Fibroblast of skin of abdomen (primary cell): Measurements from ENCODE around the gene LRRFIP2. TPM values are rescaled to one million over a fixed set of nuclear protein-coding genes. Genes with fewer than 3 reads are reported as not detected.
"Not testable (repeated sequence)": the region's sequence is repeated elsewhere in the genome, so short reads cannot be mapped to it uniquely, and the experiment has no call there.

ENCODE experiments used
- DNase-seq: peaks from one replicate; pipeline ENCODE4 v3.0.0-alpha.2; 2013
- polyA plus RNA-seq, 2 experiments: library from polyadenylated mRNA; unstranded; fragments of 120-200 nt; gene quantifications; one replicate each; pipeline ENCODE4 v1.2.1, GENCODE V29; 2013; ENCODE audit not compliant: insufficient read length in 2 of 2

LRRFIP2 gene
- 61.4 TPM for polyA plus RNA-seq (2013, experiment 1 of 2; ENCODE audit: insufficient read length)
- polyA plus RNA-seq (2013, experiment 2 of 2; ENCODE audit: insufficient read length), result 62.7 TPM

DNA sequence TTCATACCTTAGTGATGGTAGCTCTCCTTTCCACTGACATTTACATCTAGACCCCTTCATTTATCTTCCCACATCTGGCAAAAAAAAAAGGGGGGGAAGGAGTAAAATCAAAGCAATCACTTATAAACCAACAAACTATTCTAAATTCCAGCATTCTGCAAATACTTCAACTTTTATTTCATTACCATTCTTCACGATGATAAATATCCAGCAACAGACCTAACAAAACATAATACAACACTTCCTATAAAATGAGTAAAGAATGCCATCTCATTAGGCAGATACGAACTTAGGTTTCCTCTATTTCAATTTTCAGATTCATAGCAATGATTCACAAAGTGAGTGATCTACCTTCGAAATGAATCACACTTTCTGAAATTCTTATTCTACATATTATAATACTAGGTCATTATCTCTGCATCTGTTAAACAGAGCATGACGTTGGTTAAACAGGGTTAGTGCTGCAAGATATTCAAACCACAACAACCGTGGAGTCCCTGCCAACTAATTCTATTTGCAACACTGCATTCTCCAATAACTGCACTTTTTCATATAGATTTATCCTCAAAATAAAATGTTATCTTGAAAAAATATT is at the start of gene LRRFIP2:
Gene LRRFIP2 (minus strand): TSS at position 51 of the 595 bp plus-strand sequence. CDS start 25,599 bp downstream, outside the sequence.
- DNase-seq, result peak; percentile 78

GRCh38 chr3:37223576-37223975 is 49.2 kb upstream of the LRRFIP2 start:
- DNase-seq, result no peak

GRCh38 chr3:37223141-37223558 is 48.8 kb upstream of the LRRFIP2 start:
- no peak for DNase-seq

DNA sequence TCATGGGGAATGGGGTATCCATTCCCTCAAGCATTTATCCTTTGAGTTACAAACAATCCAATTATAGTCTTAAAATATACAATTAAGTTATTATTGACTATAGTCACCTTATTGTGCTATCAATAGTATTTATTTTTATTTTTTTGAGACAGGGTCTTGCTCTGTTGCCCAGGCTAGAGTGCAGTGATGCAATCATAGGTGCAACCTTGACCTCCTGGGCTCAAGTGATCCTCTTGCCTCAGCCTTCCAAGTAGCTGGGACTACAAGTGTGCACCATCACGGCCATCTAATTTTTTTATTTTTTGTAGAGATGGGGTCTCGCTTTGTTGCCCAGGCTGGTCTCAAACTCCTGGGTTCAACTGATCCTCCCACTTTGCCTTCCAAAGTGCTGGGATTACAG is 48.2 kb upstream of the LRRFIP2 start:
- DNase-seq, result not testable (repeated sequence)

- DNase-seq, result peak; percentile 80
These were observed 47.0 kb upstream of the LRRFIP2 start for GRCh38 chr3:37221407-37221806.

GRCh38 chr3:37219266-37219665 is 44.9 kb upstream of the LRRFIP2 start:
- DNase-seq, result no peak

- no peak for DNase-seq
These were observed 43.8 kb upstream of the LRRFIP2 start for GRCh38 chr3:37218206-37218605.

GRCh38 chr3:37217098-37217849 is 42.9 kb upstream of the LRRFIP2 start:
- no peak for DNase-seq

DNA sequence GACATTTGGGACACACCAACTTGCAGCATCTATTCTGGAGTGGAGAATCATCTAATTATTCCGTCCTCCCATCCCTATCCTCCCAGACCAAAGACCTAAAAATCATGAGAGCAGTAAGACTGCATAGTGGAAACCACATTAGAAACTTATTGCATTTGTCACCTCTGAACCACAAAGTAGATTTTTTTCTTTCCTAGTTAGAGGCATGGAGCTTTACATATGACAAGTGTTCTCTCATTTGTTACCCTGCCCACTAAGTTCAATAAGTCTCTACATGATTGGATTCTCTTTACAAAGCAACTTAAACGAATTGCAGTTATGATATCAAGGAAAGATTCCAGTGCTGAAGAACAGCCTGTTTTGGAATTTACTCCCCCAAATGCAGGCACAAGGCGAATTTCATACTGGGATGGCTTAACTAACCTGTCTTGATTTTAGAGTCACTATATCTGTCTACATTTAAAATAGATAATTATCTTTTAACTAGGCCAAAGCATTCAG is 42.3 kb upstream of the LRRFIP2 start:
- DNase-seq, result no peak

DNA sequence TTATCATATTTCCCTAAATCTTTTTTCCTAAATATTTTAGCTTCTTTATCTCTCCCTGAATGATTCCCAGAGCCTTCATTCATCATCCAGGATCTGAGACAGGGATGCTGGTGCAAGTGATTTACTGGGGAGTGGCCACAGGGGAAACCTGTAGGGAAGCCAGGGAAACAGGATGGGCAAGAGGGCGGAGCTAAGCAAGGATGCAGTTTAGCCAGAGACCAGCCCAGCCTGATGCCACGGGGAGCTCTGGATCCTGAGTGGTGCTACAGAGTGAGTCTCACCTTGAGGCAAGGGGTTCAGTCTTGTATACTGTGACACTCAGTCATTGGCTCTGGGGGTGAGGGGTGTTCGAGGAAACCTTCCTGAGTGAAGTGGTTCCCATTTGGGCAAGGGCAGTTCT is 39.7 kb upstream of the LRRFIP2 start:
- DNase-seq, result no peak

DNA sequence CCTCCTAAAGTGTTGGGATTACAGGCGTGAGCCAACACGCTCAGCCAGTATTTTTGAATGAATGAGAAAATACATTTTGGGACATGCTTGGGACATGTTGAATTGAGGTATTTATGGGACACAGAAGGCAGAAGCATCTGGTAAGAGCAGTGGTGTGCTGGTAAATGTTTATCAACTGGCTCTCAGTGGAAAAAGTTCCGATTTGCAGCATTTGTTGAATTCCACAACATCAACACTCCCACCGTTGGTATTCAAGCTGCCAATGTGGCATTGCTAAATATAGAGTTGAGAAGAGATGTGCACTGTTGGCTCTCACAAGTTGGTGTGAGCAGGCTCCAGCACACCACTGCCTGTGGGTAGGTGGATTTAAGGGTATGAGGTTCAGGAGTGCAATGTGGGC is 35.8 kb upstream of the LRRFIP2 start:
- peak; percentile 28 for DNase-seq

DNA sequence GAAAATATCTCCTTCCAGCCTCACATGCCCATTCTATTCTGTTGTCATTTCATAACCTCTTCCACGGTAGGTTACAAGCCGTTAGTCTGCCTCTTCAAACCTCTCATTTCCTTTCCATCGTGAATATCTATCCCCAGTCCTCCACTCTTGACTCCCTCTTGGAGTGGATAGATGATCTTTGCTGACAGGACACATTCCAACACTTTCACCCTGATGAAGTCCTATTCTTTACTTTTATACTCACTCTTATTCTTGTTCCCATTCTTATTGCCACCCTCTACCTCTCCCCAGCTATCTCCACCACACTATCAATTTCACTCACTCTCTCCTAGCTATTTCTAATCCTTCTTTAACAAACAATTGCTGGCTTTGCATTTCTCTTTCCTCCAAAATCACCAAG is 34.2 kb upstream of the LRRFIP2 start:
- DNase-seq, result not testable (repeated sequence)

GRCh38 chr3:37208008-37208407 is 33.6 kb upstream of the LRRFIP2 start:
- DNase-seq, result not testable (repeated sequence)

DNA sequence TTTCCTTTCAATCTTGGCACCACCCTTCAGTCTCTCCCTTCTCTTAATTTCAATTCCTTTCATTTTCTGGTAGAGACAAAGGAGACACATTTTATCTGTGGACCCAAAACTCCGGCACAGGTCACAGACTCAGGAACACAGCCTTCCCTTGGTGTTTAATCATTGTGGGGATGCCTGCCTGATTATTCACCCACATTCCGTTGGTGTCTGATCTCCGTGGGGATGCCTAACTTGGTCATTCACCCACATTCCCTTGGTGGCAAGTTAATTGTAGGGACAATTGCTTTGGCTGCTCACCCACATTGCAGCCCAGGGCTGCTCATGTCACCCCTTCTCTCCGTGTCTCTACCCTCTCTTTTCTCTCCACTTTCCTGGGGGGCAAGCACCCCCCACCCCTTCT is 31.7 kb upstream of the LRRFIP2 start:
- peak; percentile 79 for DNase-seq

GRCh38 chr3:37204314-37204713 is 29.9 kb upstream of the LRRFIP2 start:
- DNase-seq, result no peak

GRCh38 chr3:37202035-37202434 is 27.7 kb upstream of the LRRFIP2 start:
- no peak for DNase-seq

GRCh38 chr3:37200141-37200540 is 25.8 kb upstream of the LRRFIP2 start:
- DNase-seq, result no peak

DNA sequence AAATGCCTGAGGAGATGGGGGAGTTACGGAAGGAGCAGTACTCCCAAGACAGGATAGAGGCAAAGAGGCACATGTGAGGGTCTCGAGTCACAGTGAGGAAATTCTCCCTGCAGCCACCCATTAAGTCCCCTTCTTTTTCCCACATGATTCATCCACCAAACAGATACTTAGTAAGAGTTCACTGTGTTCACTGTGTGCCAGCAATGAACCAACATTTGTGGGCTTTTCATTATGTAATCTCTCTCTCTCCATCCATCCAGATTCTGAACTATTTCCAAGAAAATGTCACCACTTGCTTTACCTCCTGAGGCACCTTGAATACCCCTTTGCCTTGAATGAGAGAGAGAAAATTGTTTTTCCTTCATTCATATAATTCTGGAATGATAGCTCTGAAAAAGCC is 24.6 kb upstream of the LRRFIP2 start:
- DNase-seq, result peak; percentile 68

DNA sequence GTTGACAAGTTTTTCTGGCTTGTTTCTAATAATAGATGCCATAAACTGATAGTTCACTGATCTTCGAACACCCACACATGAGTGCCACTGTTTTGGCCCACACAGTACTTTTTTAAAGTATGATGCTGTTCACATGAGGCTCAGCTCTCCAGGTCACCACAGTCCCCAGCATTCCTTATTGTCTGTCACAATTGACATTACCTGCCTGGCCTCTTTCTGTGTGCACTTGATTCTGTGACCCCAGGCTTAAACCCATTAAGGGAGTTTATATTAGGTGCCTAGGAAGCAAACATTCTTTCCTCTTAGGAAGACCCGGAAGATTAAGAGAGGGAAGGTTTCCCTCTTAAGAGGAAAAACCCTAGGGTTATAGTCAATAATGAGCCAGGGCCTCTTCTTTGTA is 24.2 kb upstream of the LRRFIP2 start:
- no peak for DNase-seq

DNA sequence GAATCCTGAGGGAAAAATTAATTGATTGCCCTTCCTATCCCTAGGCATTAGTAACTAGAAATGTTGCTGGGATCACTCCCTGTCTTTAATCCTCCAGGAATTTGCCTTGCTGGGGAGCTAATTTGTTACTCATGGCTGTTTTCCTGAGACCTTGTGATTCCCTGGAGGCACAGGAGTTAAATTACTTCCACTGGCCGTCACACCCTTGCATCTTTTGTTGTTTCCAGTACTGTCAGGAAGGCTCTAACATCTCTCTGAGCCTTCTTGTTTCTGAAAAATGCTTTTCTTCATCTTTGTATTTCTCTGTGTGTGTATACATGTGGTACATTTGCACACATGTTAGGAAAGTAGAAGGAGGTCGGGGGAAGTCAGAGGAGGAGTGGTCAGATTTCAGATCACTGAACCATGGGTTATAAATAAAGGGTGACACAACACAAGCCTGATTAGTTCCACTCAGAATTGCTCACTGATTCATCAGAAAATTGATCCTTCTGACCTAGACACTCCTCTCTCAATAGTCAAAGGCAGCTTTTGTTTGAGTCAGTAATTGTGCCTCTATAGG is 23.5 kb upstream of the LRRFIP2 start:
- DNase-seq, result peak; percentile 94

DNA sequence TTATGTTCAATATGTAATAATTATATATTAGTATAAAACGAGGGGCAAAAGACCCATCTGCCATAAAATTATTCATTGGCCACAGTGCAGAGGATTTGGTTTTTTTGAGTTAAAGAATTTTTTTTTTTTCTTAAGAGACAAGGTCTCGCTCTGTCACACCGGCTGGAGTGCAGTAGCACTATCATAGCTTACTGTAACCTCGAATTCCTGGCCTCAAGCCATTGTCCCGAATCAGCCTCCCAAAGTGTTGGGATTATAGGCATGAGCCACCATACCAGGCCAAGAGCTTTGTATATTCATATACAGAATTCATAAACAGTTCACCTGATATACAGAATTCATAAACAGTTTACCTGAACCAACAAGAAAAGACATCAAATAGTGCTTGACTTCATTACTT is 20.2 kb upstream of the LRRFIP2 start:
- no peak for DNase-seq

- DNase-seq, result no peak
These were observed 16.3 kb upstream of the LRRFIP2 start for GRCh38 chr3:37190667-37191066.

- no peak for DNase-seq
These were observed 14.7 kb upstream of the LRRFIP2 start for GRCh38 chr3:37189109-37189508.

GRCh38 chr3:37183976-37184375 is 9.6 kb upstream of the LRRFIP2 start:
- no peak for DNase-seq
